Right hindlimb (tissue), 1 donor: ENCODE results near the gene MAP4K4.

ENCODE experiments used
- DNase-seq: peaks from one replicate; pipeline ENCODE4 v3.0.0-alpha.2; 2018

The MAP4K4 gene

DNA sequence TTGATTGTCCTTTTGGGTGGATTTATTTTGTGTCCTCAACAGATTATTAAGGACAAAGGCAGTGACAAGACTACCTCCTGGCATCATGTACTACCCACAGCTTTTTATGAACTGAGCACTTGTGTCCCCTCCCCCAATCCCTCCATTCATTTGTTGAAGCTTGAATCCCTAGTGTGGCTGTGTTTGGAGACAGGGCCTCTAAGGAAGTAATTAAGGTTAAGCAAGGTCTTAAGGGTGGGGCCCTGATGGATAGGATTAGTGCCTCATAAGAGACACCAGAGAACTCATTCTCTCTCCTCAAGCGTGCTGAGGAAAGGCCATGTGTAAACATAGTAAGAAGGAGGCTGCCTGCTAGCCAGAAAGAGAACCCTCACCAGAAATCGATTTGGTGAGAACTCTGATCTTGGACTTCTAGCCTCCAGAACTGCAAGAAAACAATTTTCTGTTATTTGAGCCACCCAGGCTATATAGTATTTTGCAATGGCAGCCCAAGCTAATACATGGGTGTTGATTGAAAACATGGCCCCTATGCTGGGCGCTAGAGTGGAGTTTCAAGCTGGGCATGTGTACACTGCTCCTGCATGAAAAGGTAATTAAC is 3.4 kb upstream of the MAP4K4 start:
- no peak for DNase-seq

DNA sequence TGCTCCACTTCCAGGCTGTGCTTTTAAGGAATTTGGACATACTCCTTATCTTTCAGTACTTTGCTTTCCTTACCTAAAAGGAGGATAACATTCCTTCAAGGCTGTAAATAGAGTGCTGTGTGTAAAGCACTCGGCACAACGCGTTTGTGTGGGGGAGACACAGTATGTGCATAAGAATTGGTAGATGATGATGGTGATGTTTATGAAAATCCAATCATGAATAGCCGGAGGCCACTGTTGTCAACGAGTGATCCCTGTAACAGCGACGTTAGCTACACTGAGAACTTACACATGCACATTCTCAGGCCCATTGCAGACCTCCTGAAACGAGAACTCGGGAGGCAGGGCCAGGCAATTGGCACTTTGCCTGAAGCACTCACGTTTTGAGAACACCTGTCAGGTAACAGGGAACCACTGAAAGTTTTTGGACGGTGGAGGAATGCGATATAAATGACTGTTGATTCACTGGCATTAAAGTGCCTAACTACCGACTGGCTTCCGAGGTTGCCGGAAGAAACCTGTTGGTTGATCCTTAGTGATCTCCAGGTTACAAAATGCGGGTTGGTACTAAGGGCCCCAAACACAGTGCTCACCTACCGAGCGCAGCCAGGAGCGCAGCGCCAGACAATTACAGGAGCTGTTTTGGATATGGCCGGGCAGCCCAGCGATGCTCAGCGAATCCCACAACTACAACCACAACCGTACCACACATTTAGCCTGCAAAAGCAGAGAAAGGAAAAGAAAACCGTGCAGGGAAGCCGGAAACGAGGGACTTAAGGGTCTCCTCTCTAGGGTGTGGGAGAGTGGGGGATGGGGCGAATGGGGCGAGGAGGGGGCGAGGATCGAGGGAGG is 1.0 kb upstream of the MAP4K4 start:
- no peak for DNase-seq

DNA sequence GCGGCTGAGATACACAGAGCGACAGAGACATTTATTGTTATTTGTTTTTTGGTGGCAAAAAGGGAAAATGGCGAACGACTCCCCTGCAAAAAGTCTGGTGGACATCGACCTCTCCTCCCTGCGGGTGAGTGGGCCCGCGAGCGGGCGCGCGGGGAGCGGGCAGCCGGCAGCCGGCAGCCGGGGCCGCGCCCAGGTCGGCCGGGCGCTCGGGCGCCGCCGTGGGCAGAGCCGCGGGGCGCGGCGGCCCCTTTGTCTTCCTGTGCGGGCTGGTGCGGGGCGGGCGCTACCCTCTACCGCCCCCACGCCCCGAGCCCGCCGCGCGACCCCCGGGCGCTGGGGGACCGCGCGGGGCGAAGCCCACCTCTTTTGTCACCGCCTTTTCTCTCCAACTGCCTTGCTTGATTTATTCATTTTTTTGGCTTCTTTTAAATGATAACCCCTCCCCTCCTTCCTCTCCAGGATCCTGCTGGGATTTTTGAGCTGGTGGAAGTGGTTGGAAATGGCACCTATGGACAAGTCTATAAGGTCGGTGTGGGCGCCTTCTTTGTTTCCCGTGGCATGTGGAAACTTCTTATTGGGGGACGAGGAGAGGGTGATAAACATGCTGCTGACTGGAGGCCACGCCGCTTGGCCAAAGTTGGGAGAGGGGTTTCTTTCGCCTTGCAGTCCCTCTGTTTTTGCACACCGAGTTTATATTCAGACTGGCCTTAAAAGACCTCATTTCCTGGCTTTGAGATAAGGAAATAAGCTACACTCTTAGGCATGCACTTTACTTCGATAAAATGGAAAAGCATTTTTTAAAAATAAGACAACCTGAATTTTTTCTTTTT is 722 bp downstream of the MAP4K4 start:
- DNase-seq, result peak; percentile 49

DNA sequence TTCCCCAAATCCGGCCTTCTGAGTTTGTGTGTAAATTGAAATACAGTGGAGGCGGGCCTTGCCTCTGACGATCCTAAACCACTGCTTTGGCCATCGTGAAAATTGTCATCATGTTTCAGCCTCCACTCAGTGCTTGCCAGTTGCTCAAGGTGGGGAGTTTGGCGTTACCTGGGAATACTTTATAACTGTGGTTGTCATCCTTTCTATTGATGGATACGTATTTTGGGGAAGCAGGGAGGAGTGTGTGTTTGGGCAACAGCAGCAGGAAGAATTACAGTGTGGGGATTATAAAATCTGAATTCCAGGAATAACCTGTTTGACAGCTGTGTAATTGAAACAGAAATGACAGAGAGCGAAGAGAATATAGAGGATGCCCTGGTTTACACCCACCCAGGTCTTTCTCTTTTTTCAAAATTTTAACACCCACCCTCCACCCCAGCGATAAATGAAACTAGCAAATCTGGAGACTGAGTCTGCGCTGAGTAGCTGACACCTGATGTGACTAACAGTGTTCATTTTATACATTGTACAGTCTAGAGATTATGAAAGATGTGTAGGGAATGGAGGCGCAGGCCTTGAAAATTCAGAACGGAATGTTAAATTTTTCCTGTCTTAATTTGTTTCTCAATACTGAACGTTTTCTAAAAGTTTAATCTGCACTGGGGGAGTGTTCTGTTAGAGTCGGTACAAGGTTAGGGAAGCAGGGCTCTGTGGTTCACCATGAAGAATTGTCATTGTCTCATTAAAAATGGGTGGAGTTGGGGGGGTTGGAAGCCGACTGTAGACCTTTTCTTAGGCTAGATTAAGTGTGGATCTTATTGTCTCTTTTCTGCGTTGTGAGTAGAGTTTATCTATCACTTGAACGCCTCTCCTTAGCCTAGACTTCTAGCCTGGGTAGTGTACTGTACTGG is 1.6 kb downstream of the MAP4K4 start:
- peak; percentile 22 for DNase-seq

DNA sequence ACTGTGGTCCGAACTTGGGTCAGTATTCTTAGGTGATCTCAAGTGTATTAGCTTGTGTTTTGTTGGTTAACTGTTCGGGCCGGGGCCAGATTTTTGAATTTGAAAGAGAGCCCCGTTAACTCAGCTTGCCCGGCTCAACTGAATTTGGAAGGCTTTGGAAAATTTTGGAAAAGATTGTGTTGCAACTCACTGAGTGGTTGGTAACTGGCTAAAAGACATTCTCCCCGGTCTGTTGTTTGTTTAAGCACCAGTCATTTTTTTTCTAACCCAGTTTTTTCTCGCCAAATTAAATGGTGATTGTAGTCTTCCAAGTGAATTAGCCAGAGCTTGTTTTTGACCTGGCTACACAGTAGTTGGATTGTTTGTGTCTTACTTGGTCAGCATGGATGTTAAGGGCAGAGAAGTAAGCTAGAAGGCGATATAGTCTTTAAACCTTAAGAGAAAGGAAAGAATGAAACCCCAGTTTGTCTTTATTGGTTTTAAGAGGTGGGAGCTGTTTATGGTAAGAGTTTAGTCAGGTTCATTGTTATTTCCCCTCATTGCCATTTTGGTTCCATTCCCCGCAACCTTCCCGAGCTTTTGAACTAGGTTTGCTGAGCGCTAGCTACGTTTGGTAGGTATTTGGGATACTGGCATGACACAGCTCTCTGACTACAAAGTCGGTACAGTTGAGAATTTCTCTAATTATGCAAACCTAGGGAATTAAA is 2.4 kb downstream of the MAP4K4 start:
- peak; percentile 25 for DNase-seq

DNA sequence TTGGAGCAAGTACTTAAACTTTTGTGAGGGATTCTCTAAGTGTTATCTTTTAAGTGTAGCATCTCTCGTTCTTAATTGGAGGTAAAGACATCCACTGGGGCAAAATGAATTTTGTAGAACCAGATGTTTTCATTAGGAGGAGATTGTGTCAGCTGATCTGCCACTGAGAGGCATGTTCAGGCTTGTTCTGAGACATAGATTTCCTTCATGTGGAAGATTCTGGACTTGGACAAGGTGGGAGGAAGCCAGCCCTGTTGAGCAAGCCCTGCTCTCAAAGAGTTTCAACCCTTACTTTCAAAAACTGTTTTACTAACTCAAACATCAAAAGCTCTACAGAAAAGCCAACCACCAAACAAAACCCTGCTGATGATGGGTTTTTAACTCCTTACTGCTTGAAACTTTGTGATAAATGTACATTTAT is 6.5 kb downstream of the MAP4K4 start:
- no peak for DNase-seq

DNA sequence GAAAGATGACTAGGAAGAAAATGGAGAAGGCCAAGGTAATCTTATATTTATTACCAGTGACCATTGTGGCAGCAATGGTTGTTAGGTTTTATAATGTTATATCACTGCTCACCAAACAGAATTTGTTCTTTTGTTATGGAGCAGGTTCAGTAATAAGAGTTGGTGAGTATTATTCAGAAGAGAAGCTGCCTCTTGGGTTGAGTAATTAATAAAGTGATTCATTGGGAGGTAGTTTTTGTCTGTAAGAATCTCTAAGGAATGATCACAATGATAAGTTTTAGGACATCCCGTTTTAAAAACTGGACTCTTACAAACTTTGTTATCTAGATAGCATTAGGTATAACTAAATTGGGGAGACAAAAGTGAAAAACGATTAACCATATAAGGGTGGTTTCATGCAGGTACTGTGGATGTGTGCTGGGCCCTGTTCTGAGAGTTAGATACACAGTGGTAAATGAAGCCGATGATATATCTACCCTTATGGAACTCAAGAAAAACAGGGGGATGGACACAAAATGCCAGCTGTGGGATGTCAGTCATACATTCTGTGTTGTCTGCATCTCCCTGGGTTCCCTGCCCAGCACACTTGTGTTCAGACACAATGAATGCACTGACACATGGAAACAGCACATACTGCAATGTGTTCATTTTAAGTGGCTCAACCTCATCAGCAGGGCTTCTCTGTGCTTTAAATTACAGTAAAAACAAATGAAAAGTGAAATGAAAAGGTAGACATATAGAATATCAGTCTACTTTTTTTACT is 7.5 kb downstream of the MAP4K4 start:
- DNase-seq, result peak; percentile 57

DNA sequence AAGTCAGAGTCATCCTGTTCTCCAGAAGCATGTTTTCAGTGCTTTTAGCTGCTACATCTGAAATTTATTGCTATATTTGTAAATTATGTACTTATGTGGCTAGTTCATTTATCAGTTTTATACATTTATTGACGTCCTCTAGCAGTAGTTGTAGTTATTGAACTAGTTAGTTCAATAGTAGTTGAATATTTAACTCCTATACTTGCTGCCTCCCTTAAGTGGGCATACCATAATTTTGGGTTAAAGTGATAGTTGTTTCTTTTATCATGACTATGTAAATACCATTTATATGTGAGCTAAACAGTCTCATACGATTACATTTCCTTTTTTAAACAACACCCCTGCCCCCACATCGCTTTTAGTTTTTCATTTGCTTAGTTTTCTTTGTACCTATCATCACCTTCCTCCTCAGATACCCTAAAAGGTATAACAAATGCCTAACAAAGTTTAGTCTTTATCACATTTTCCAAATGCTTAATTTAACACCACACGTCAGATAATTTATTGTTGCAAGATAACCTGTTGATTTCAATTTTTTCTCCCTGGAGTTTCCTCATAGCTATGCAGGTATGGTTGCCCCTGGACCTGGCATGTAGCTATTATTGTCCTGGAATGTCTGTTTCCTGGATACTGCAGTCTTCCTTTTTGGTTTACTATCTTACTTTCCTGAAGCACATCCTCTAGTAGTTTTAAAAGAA is 8.8 kb downstream of the MAP4K4 start:
- DNase-seq, result no peak

DNA sequence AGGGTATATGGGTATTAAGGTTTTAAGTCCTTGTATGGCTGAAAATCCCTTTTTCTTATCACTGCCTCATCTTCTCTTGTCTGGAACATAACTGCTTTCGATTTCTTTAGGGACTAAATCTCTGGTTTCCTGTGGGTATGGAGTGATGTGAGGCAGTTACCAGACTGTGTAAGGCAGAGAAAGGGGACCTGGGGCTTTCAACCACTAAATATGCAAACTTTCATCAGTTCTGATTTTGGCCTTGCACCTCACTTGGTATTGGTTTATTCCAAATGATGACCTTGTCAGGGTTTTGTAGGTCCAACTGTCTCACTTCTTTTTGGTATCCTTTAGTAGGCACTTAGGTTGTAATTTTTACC is 9.3 kb downstream of the MAP4K4 start:
- no peak for DNase-seq

DNA sequence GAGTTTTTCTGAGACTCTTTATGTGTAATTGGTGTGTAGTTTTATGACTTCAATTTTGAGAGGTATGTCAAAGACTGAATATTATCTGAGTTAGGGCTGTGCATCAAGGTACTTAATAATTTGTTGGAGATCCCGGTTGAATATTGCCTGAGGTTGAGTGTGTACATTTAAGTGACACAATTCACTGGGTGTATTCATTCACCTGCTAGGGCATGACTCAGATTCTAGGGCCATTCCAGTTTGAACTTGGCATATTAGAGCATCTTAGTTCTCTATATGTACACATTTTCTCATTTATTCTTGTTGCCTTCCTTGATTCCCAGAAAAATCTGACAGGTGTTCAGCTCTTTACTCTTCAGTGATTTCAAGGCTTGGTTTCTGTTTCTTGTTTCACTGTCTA is 12.5 kb downstream of the MAP4K4 start:
- no peak for DNase-seq

DNA sequence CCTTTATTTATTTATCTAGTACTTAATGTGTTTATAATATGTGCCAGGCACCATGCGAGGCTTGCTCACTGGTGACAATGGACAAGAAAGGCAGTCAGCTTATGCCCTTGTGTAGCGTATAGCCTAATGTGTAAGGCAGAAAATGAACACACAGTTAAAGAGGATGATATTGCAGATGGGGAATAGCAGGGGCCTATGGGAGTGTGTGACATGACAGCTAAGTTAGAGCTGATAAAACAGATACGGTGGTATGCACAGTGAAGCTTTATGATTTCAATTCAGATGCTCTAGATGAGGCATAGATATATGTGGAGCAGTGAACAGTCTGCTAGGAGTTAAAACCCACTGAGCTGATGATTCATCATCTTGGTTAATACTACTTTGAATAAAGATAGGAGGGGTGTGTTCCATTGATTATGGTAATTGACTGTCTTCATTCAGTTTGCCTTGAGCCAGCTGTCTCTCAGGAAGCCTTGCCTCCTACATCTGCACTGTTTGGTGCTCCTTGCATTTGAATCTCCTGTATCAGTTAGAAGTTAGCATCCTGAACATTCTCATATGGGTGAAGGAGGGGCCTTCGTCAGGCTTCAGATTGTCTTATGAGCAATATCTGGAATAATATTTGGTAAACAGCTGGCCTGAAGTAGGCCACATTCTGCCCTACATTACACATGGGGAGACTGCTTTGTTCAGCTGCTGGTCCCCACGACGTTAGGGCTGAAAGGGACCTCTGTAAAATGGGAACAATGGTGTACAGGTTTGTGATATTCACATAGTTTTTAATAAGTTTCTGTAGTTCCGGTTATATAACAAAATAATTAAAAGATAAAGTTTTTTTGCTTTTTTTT is 13.2 kb downstream of the MAP4K4 start:
- DNase-seq, result no peak

DNA sequence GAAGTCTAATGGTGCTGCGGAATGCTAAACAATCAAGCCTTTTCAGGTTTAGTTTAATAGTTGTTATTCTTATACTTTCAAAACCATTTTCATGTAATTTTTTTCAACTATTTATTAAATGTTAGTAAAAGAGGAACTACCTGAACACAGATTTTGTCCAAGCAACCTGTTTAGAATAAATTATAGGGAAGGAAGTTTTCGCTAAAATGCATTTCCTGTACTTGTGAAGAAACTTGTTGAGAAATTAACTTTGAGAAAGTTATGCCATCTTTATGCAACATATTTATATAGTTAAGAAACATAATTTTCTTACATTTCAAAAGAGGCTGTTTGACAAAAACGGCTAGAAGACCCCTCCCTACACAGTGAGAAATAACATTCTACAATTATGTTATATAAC is 16.6 kb downstream of the MAP4K4 start:
- no peak for DNase-seq

DNA sequence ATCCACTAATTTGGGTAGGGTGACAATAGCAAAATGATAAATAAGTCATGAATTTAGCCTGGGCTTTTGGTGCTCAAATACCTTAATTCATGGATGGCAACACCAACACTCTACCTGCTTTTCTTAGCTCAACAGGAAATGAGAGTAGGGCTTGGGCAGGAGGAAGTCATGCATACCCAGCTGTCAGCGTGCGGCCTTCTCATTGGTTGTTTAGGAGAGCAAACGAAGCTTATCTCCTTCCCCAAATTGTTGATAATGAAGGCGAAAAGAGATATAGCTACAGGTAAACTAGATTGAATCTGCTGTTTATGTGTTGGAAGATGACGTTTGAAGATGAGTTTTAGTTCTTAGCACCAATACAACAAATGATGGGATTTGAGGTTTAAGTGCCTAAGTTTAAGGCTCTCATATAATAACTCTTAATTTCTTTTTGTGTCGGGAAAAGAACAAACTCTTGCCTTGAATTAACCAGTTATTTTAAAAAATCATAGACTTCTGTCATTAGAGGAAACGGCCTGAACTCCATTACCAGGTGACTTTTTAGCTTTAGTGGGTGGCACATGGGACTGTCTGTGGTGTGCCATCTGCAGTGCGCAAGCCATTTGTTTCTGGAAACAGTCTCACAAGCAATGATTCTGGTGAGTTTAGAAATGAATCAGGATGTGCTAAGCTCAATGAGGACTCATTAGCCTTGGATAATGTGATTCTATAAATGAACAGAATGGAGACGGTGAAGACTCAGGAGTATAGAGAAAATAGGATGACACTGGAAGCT is 19.8 kb downstream of the MAP4K4 start:
- DNase-seq, result no peak

DNA sequence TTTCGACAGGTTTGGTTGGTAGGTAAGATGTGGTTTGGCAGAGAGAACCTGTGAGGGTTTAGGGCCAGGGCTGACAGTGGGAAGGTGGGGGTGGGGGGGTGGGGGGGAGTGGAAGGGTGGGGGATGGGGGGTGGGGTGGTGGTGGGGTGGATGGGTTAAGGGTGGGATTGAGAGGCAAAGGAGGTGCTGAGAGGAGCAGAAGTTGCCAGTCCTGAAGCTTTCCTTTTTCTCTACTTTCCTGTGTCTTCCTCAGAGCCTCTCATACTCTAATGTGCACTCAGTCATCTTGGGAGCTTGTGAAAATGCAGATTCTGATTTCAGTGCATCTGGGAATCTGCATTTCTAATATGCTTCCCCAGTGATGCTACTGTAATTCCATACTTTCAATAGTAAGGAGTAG is 21.0 kb downstream of the MAP4K4 start:
- no peak for DNase-seq

DNA sequence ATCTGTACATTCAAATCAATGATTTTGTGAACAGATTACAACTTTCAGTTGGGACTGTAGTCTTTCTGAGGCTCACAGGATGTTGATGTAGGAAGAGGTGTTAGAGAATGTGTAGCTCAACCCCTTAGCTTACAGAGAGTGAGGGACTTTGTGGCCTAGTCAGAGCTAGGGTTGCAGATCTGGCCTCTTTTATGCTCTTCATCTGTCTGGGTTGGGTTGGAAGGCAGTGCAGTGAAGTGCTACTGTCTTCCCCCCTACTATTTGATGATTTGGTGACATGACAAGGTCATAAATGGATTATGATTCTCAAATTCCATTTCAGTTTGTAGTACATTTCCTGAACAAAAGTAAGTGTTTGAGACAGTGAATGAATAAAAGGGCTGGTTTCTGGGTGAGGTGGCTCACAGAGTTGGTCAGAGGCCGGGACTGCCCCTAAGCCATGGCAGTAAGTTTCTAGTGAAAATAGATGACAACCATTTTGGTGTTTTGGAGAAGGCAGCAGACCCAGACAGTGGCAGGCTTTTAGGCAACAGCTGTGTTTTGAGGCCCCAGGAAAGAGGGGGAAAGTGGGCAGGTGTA is 21.6 kb downstream of the MAP4K4 start:
- DNase-seq, result no peak

DNA sequence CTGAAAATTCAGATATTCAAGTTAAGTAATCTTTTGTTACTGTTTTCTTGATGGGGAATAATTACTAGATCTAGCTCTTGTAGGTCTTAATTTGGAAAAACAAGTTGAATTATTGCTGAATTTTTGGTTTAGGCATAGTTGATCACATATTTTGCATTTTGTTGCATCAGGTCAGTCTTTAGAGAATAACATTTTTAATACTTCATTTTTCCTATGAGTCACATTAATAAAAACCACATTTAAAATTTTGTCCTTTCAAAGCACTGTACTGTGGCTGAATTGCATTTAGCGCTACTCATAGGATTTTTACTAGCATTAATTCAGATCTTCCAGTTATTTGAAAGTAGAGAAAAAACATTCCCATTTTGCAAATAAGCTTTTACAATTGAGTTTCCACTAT is 23.2 kb downstream of the MAP4K4 start:
- no peak for DNase-seq

DNA sequence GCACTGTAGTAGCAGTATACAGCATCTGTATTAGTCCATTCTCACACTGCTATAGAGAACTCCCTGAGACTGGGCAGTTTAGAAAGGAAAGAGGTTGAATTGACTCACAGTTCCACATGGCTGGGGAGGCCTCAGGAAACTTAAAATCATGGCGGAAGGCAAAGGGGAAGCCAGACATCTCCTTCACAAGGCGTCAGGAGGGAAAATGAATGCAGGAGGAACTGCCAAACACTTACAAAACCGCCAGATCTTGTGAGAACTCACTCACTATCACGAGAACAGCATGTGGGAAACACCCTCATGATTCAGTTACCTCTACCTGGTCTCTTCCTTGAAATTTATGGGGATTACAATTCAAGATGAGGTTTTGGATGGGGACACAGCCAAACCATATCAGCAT is 25.4 kb downstream of the MAP4K4 start:
- DNase-seq, result no peak

DNA sequence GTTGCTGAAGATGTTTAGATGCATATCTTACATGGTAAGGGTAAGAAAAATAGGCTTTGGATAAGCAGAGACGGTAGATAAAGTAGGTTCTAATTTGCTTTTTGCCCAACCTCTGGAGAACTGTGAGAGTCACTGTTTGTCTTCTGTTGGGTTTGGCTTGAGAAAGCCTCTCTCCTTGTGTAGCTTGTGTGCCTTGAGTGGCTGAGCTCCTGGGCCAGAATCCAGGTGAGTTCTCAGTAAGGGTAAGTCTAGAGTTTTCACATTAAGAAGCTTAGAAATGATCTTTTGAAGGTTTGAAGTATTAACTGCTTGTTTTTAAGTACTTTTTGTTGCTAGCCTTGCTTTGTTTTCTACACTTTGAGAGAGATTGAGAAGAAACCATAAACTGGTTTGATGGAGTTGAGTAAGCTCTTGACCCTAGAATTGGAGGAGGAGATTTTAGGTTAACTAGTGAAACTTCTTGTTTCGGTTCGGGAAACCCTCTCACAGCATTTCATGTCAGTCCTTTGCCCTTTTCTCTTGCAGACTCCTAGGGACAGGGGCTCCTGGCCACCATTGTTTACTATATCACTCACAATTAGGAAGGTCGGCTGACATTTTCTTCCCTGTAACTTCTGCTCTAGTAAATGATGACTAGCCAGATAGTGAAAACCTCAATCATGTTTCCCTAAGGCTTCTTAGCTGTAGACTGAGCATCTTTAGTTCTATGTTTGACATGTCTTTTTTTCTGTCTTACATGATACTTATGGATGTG is 26.0 kb downstream of the MAP4K4 start:
- no peak for DNase-seq
